ENCODE results near the gene PLD5. TPM values are rescaled to one million over a fixed set of nuclear protein-coding genes. Genes with fewer than 3 reads are reported as not detected.
A peak's percentile ranks its signal among the peaks of the same experiment; 100 is the strongest.
"Not testable (repeated sequence)": the region's sequence is repeated elsewhere in the genome, so short reads cannot be mapped to it uniquely, and the experiment has no call there.

The PLD5 gene
- total RNA-seq, 1 donor from 2014 or later = not detected

- ATAC-seq (no peak), DNase-seq (ENCODE audit: low spot score) (no peak)
Measured at GRCh38 chr1:242083742-242084141, 440.8 kb downstream of the PLD5 start.

DNA sequence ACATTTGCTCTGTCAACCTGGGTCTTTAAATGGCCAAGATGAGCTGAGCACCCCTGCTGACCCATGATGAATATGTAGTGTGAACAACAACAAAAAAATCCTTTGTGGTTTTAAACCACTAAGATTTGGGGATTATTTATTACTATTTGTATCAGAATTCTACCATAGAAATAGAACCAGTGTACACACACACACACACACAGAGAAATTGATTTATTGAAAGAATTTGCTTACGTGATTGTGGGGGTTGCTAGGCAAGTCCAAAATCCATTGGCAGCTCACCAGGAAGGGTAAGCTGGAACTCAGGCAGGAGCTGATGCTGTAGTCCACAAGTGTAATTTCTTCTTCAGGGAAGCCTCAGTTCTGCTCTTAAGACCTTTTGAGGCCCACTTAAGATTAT is 443.1 kb downstream of the PLD5 start:
- ATAC-seq (no peak), DNase-seq (ENCODE audit: low spot score) (no peak)

DNA sequence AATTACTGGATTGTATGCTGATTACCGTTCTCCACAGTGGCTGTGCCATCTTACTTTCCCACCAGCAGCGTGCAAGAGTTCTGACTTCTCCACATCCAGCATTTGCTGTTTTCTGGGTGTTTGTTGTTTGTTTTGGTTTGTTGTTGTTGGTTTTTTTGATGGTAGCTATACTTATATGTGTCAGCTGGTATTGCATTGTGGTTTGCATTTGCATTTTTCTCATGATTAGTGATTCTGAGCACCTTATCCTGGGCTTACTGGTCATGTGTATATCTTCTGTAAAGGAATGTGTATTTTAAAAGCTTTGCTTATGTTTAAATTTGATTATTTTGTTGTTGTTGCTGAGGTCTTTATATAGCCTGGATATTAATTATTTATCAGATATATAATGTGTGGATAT is 458.7 kb downstream of the PLD5 start:
- ATAC-seq (no peak), DNase-seq (ENCODE audit: low spot score) (no peak)

DNA sequence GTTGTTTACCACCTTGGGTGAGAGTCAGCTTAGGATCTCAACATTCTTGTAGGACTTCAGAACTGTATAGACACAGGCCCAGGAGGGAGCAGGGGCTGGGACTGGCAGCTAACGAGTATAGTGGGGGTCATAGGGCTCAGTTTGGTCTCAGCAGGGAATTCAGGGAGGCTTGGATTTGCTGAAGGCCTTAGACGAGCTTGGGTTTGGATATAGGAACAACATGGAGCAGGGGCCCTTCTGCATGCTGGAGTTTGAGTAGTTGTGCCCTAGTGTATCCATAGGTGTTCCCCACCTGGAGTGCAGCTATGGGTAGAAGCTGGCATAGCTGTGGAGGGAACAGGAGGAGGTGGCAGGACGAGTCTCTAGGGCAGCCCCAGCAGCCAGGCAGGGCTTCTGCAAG is 462.2 kb downstream of the PLD5 start:
- no peak for DNase-seq (ENCODE audit: low spot score)
- ATAC-seq = no peak

DNA sequence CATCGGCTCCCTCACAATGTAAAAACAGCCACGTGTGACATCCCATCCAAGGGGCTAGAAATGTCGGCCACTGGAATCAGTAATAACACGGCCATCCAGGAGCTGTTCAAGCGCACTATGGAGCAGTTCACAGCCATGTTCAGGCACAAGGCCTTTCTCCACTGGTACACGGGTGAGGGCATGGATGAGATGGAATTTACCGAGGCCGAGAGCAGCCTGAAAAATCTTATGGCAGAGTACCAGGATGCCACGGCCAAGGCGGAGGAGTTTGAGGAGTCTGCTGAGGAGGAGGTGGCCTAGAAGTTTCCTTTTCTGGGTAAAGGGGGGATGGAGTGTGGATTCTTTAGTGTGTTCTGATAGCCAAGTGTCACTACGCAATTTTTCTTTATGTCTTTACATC is 464.5 kb downstream of the PLD5 start:
- DNase-seq (ENCODE audit: low spot score) (no peak), ATAC-seq (no peak)

DNA sequence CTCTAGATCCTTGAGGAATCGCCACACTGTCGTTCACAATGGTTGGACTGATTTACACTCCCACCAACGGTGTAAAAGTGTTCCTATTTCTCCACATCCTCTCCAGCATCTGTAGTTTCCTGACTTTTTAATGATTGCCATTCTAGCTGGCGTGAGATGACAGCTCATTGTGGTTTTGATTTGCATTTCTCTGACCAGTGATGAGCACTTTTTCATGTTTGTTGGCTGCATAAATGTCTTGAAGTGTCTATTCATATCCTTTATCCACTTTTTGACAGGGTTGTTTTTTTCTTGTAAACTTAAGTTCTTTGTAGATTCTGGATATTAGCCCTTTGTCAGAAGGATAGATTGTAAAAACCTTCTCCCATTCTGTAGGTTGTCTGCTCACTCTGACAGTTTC is 465.9 kb downstream of the PLD5 start:
- ATAC-seq; DNase-seq (ENCODE audit: low spot score): not testable (repeated sequence)

DNA sequence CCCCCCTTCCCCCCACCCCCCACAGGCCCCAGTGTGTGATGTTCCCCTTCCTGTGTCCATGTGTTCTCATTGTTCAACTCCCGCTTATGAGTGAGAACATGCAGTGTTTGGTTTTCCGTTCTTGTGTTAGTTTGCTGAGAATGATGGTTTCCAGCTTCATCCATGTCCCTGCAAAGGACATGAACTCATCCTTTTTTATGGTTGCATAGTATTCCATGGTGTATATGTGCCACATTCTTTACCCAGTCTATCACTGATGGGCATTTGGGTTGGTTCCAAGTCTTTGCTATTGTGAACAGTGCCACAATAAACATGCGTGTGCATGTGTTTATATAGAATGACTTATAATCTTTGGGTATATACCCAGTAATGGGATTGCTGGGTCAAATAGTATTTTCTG is 466.3 kb downstream of the PLD5 start:
- ATAC-seq; DNase-seq (ENCODE audit: low spot score): not testable (repeated sequence)

GRCh38 chr1:242057745-242058115 is 466.8 kb downstream of the PLD5 start:
- DNase-seq (ENCODE audit: low spot score) (no peak), ATAC-seq (no peak)

- no peak for DNase-seq (ENCODE audit: low spot score)
Measured at GRCh38 chr1:242056988-242057744, 467.3 kb downstream of the PLD5 start.

GRCh38 chr1:242055749-242056320 is 468.7 kb downstream of the PLD5 start:
- DNase-seq (ENCODE audit: low spot score) = no peak
- no peak for ATAC-seq

More at GRCh38 chr1:242056988-242057744, 467.3 kb downstream of the PLD5 start:
- ATAC-seq = no peak

DNA sequence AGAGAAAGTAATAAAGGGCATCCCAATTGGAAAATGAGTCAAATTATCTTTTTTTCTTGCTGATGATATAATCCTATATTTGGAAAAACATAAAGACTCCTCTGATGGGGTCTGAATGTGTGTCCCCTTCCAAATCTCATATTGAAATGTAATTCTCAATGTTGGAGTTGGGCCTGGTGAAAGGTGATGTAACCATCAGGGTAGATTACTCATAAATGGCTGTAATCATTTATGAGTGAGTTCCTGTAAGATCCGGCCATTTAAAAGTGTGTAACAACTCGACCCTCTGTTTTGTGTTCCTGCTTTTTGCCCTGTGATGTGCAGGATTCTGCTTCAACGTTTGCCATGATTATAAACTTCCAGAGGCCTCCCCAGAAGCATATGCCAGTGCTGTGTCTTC is 481.3 kb downstream of the PLD5 start:
- DNase-seq (ENCODE audit: low spot score) (peak; percentile 7), ATAC-seq (no peak)

GRCh38 chr1:242034392-242034791 is 490.1 kb downstream of the PLD5 start:
- DNase-seq (ENCODE audit: low spot score) = no peak

DNA sequence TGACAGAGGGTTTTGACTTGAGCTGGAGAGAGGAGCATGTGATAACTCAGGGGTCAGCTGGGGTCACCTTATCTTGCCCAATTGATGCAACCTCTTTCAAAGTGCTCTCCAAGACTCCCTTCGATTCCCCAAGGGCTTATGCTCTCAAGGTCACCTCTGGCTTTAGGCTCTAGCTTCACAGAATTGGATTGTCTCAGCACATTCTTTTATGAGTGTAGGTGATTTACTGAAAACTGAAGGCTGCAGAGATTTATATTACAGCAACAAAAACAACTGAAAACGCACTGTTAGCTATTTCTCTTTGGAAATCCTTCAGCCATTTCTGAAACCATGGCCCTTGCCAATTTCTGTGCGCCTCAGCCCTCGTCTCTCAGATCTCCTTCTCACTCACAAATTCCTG is 491.1 kb downstream of the PLD5 start:
- ATAC-seq (no peak), DNase-seq (ENCODE audit: low spot score) (no peak)

More at GRCh38 chr1:242034392-242034791, 490.1 kb downstream of the PLD5 start:
- no peak for ATAC-seq
